ENCODE results near the gene XYLT2.
"Not testable (repeated sequence)": the region's sequence is repeated elsewhere in the genome, so short reads cannot be mapped to it uniquely, and the experiment has no call there.

The XYLT2 gene

GRCh38 chr17:50311483-50311882 is 34.4 kb upstream of the XYLT2 start:
- Histone ChIP-seq H3K36me3 (ENCODE audit: insufficient read depth, low read length) (no peaks in the 10 kb centered on the region), H3K9ac (ENCODE audit: low read depth, low read length, poor library complexity, severe bottlenecking) (no peak overlapping the region), H3K4me2 (ENCODE audit: low read depth, low read length, poor library complexity, severe bottlenecking) (no peak overlapping the region), H3K79me2 (ENCODE audit: insufficient read depth, low read length) (no peaks in the 10 kb centered on the region), H3K9me3 (ENCODE audit: insufficient read depth, low read depth, low read length) (no peaks in the 10 kb centered on the region), H3K4me1 (ENCODE audit: insufficient read depth, low read length, poor library complexity, severe bottlenecking) (no peaks in the 10 kb centered on the region), H3K27me3 (ENCODE audit: insufficient read depth, low read length, poor library complexity, severe bottlenecking) (no peaks in the 10 kb centered on the region), H3K9me2 (replicated peaks; ENCODE audit: low read depth, low read length) (no peaks in the 10 kb centered on the region), H2AFZ (ENCODE audit: low read length) (no peak overlapping the region), H4K20me1 (ENCODE audit: insufficient read depth, low read length, poor library complexity, severe bottlenecking) (no peaks in the 10 kb centered on the region), H3F3A (ENCODE audit: low read depth) (no peaks in the 10 kb centered on the region), H3K4me3 (ENCODE audit: low read length, poor library complexity, severe bottlenecking) (no peak overlapping the region)
- TF ChIP-seq, protein P1, sequence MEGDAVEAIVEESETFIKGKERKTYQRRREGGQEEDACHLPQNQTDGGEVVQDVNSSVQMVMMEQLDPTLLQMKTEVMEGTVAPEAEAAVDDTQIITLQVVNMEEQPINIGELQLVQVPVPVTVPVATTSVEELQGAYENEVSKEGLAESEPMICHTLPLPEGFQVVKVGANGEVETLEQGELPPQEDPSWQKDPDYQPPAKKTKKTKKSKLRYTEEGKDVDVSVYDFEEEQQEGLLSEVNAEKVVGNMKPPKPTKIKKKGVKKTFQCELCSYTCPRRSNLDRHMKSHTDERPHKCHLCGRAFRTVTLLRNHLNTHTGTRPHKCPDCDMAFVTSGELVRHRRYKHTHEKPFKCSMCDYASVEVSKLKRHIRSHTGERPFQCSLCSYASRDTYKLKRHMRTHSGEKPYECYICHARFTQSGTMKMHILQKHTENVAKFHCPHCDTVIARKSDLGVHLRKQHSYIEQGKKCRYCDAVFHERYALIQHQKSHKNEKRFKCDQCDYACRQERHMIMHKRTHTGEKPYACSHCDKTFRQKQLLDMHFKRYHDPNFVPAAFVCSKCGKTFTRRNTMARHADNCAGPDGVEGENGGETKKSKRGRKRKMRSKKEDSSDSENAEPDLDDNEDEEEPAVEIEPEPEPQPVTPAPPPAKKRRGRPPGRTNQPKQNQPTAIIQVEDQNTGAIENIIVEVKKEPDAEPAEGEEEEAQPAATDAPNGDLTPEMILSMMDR (conservative IDR thresholded peaks at IDR 0.05; ENCODE audit: low read length) = no peak
- no peak for TF ChIP-seq EZH2phosphoT487 (IDR thresholded peaks at IDR 0.05; ENCODE audit: borderline replicate concordance)

GRCh38 chr17:50312308-50312707 is 33.6 kb upstream of the XYLT2 start:
- H4K20me1 ChIP-seq (ENCODE audit: insufficient read depth, low read length, poor library complexity, severe bottlenecking) = no peaks in the 10 kb centered on the region
- H3K4me1 ChIP-seq (ENCODE audit: insufficient read depth, low read length, poor library complexity, severe bottlenecking) = no peaks in the 10 kb centered on the region
- no peaks in the 10 kb centered on the region for H3K9me2 ChIP-seq (replicated peaks; ENCODE audit: low read depth, low read length)
- TF ChIP-seq EZH2phosphoT487 (IDR thresholded peaks at IDR 0.05; ENCODE audit: borderline replicate concordance) = no peak
- TF ChIP-seq, protein P1 (conservative IDR thresholded peaks at IDR 0.05; ENCODE audit: low read length) = no peak
- H3K4me2 ChIP-seq (ENCODE audit: low read depth, low read length, poor library complexity, severe bottlenecking) = no peak overlapping the region
- no peak overlapping the region for H2AFZ ChIP-seq (ENCODE audit: low read length)
- H3K79me2 ChIP-seq (ENCODE audit: insufficient read depth, low read length) = no peaks in the 10 kb centered on the region
- H3K27me3 ChIP-seq (ENCODE audit: insufficient read depth, low read length, poor library complexity, severe bottlenecking) = no peaks in the 10 kb centered on the region
- no peak overlapping the region for H3K4me3 ChIP-seq (ENCODE audit: low read length, poor library complexity, severe bottlenecking)
- no peak overlapping the region for H3K9ac ChIP-seq (ENCODE audit: low read depth, low read length, poor library complexity, severe bottlenecking)
- H3K9me3 ChIP-seq (ENCODE audit: insufficient read depth, low read depth, low read length) = no peaks in the 10 kb centered on the region
- no peaks in the 10 kb centered on the region for H3F3A ChIP-seq (ENCODE audit: low read depth)
- H3K36me3 ChIP-seq (ENCODE audit: insufficient read depth, low read length) = no peaks in the 10 kb centered on the region

DNA sequence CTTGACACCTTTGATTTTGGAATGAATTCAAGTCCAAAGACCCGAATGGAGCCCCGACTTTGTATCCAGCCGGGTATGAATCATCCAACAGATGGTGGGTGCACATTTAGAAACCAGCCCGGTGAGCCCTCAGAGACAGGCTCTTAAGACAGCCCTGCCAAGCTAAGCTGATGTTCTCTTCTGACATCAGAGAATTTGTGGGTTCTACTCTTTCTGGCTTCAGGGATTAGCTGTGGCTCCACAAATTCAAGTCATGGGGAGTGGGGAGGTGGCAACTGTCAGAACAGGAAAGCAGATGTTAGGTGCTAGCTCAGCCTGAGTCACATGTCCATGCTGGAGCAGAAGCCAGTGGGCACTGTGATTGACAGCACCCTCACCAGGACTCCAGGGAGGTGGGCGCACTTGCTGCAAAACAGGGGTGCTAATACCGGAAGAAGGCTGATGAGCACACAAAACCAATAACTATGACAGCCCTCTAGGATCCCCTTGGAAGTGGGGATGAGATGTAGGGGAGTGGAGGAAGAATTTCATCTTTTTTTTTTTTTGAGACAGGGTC is 31.4 kb upstream of the XYLT2 start:
- H3K4me1 ChIP-seq (ENCODE audit: insufficient read depth, low read length, poor library complexity, severe bottlenecking) = no peaks in the 10 kb centered on the region
- H2AFZ ChIP-seq (ENCODE audit: low read length) = no peak overlapping the region
- H3K9me3 ChIP-seq (ENCODE audit: insufficient read depth, low read depth, low read length) = no peaks in the 10 kb centered on the region
- H3K4me3 ChIP-seq (ENCODE audit: low read length, poor library complexity, severe bottlenecking) = no peak overlapping the region
- H3K9me2 ChIP-seq (replicated peaks; ENCODE audit: low read depth, low read length) = no peaks in the 10 kb centered on the region
- no peak for TF ChIP-seq EZH2phosphoT487 (IDR thresholded peaks at IDR 0.05; ENCODE audit: borderline replicate concordance)
- no peak overlapping the region for H3K4me2 ChIP-seq (ENCODE audit: low read depth, low read length, poor library complexity, severe bottlenecking)
- H3K9ac ChIP-seq (ENCODE audit: low read depth, low read length, poor library complexity, severe bottlenecking) = no peak overlapping the region
- H3K79me2 ChIP-seq (ENCODE audit: insufficient read depth, low read length) = no peaks in the 10 kb centered on the region
- H3K27me3 ChIP-seq (ENCODE audit: insufficient read depth, low read length, poor library complexity, severe bottlenecking) = no peaks in the 10 kb centered on the region
- no peaks in the 10 kb centered on the region for H3K36me3 ChIP-seq (ENCODE audit: insufficient read depth, low read length)
- H4K20me1 ChIP-seq (ENCODE audit: insufficient read depth, low read length, poor library complexity, severe bottlenecking) = no peaks in the 10 kb centered on the region
- no peaks in the 10 kb centered on the region for H3F3A ChIP-seq (ENCODE audit: low read depth)

- Histone ChIP-seq H3K79me2 (ENCODE audit: insufficient read depth, low read length) (no peaks in the 10 kb centered on the region), H3K36me3 (ENCODE audit: insufficient read depth, low read length) (no peaks in the 10 kb centered on the region), H3K4me1 (ENCODE audit: insufficient read depth, low read length, poor library complexity, severe bottlenecking) (no peaks in the 10 kb centered on the region), H2AFZ (ENCODE audit: low read length) (no peak overlapping the region), H3F3A (ENCODE audit: low read depth) (no peaks in the 10 kb centered on the region), H3K4me2 (ENCODE audit: low read depth, low read length, poor library complexity, severe bottlenecking) (no peak overlapping the region), H3K9me2 (replicated peaks; ENCODE audit: low read depth, low read length) (no peaks in the 10 kb centered on the region), H4K20me1 (ENCODE audit: insufficient read depth, low read length, poor library complexity, severe bottlenecking) (no peaks in the 10 kb centered on the region), H3K27me3 (ENCODE audit: insufficient read depth, low read length, poor library complexity, severe bottlenecking) (no peaks in the 10 kb centered on the region), H3K9me3 (ENCODE audit: insufficient read depth, low read depth, low read length) (no peaks in the 10 kb centered on the region), H3K9ac (ENCODE audit: low read depth, low read length, poor library complexity, severe bottlenecking) (no peak overlapping the region), H3K4me3 (ENCODE audit: low read length, poor library complexity, severe bottlenecking) (no peak overlapping the region)
- TF ChIP-seq EZH2phosphoT487 (IDR thresholded peaks at IDR 0.05; ENCODE audit: borderline replicate concordance) = no peak
- TF ChIP-seq, protein P1 (conservative IDR thresholded peaks at IDR 0.05; ENCODE audit: low read length) = no peak
Measured at GRCh38 chr17:50316016-50316587, 29.8 kb upstream of the XYLT2 start.

- H3K9me2 ChIP-seq (replicated peaks; ENCODE audit: low read depth, low read length); H3K4me2 ChIP-seq (ENCODE audit: low read depth, low read length, poor library complexity, severe bottlenecking); H3K79me2 ChIP-seq (ENCODE audit: insufficient read depth, low read length); H2AFZ ChIP-seq (ENCODE audit: low read length); H3F3A ChIP-seq (ENCODE audit: low read depth); H3K9ac ChIP-seq (ENCODE audit: low read depth, low read length, poor library complexity, severe bottlenecking); H3K27me3 ChIP-seq (ENCODE audit: insufficient read depth, low read length, poor library complexity, severe bottlenecking); H3K9me3 ChIP-seq (ENCODE audit: insufficient read depth, low read depth, low read length); H4K20me1 ChIP-seq (ENCODE audit: insufficient read depth, low read length, poor library complexity, severe bottlenecking); H3K4me1 ChIP-seq (ENCODE audit: insufficient read depth, low read length, poor library complexity, severe bottlenecking); H3K36me3 ChIP-seq (ENCODE audit: insufficient read depth, low read length); H3K4me3 ChIP-seq (ENCODE audit: low read length, poor library complexity, severe bottlenecking): not testable (repeated sequence)
Measured at GRCh38 chr17:50316660-50317059, 29.3 kb upstream of the XYLT2 start.

Measured in Loucy (cell line).